Peyer's patch (tissue), 4 donors: ENCODE data around the gene CCDC78. TPM values are rescaled to one million over a fixed set of nuclear protein-coding genes. Genes with fewer than 3 reads are reported as not detected.

ENCODE experiments used
- DNase-seq, 3 donors: peaks; one replicate each; pipeline ENCODE4 v3.0.0-alpha.2; 2017 to 2019
- H3K27ac ChIP-seq, 4 donors: fragments of 200-600 bp; sonication (generic); one replicate each; pipeline ENCODE4 v1.5.1; 2016 to 2019
- H3K27me3 ChIP-seq, 2 donors: fragments of 200-600 bp; sonication (generic); one replicate each; pipeline ENCODE4 v1.5.1; 2019
- H3K36me3 ChIP-seq, 3 donors: fragments of 200-600 bp; sonication (generic); one replicate each; pipeline ENCODE4 v1.5.1; 2016 to 2019
- H3K4me1 ChIP-seq, 4 donors: fragments of 200-600 bp; sonication (generic); one replicate each; pipeline ENCODE4 v1.5.1; 2016 to 2019
- H3K4me3 ChIP-seq, 4 donors: fragments of 200-600 bp; sonication (generic); 1 replicate in 3 of 4; 2 replicates in 1 of 4; pipeline ENCODE4 v1.5.1; 2016 to 2019; ENCODE audit warnings: mild to moderate bottlenecking in 1 of 4
- H3K9me3 ChIP-seq, 4 donors: fragments of 200-600 bp; sonication (generic); one replicate each; pipeline ENCODE4 v1.5.1; 2016 to 2019; ENCODE audit warnings: mild to moderate bottlenecking in 1 of 4
- POLR2A ChIP-seq, 2 donors: fragments of 450-650 bp; IDR thresholded peaks; one replicate each; pipeline ENCODE4 v1.5.1; 2017; ENCODE audit warnings: antibody characterized with exemption in 2 of 2, mild to moderate bottlenecking in 2 of 2, moderate library complexity in 2 of 2
- total RNA-seq, 4 donors: library from RNA; depleted of rRNA; stranded (reverse); fragments of >200 nt; gene quantifications; one replicate each; pipeline ENCODE4 v1.1.0, GENCODE V29; 2016
- TF ChIP-seq, protein P1 (sequence below), 6 experiments: fragments of 450-650 bp in 4 of 6; fragments of 200-600 bp in 2 of 6; sonication (generic) in 1 of 6; IDR thresholded peaks; one replicate each; pipeline ENCODE4 v1.5.1; 2017 to 2019; ENCODE audit warnings: antibody characterized with exemption in 6 of 6, mild to moderate bottlenecking in 3 of 6, moderate library complexity in 1 of 6

CCDC78 gene
- 10 to 100 TPM in 1 of 4 donors, 1 to 10 TPM in 3; 2.1 to 13.2 (median 6.3) TPM for total RNA-seq

DNA sequence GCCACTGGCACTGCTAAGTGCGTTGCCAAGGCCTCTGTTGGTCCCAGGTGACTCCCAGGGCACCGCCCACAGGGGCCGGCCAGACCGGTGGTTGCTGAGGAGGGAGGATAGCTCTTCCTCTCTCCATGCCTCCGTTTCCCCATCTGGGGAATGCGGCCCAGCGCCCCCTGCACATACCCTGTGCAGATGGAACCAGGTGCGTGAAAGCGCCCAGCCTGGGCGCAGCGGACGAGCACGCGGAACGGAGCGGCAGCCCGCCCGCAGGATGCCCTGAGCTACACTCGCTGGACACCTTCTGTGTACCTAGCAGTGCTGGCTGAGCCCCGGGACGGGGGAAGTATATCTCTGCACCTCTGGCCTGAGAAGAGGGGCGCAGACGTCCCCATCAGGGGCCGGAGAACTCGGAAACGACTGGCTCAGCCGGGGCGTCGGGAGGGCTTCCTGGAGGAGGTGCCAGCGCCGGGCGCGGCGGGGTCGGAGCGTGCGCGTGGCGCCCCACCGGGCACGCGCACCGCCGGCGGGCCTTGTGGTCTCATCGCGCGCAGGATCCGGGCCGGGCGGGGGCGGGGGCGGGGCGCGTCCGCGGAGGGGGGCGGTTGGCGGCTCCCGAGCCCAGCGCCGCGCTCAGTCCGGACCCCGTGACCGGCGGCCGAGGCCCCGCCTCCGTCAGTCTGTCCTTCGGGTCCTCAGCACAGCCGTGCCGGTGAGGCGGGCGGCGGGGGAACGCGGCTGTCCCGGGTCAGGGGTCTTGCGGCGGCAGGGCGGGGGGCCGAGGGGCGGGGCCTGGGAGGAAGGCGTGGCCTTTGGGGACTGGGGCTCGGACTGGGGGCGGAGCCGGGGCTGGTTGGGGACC is at the start of gene CCDC78, which contains the start of gene HAGHL:
CCDC78 (minus strand) TSS at position 6 of the 853 bp plus-strand sequence. CDS start 76 bp downstream, outside the sequence.
HAGHL (plus strand) TSS at position 669 of the 853 bp plus-strand sequence. CDS start 404 bp downstream, outside the sequence.
- Histone ChIP-seq H3K9me3 (no peaks in the 10 kb centered on the region), H3K27ac (peak within 1 kb of the TSS; percentile 46 to 91 (median 68)), H3K27me3 (peaks cover 0 to 25% of the 10 kb centered on the region in 2 donors), H3K36me3 (peaks cover 0 to 3% (median 0%) of the 10 kb centered on the region in 3 donors), H3K4me1 (peaks cover 0 to 37% (median 14%) of the 10 kb centered on the region in 4 donors), H3K4me3 (peak within 1 kb of the TSS; percentile 61 to 66 (median 64))
- TF ChIP-seq, protein P1, sequence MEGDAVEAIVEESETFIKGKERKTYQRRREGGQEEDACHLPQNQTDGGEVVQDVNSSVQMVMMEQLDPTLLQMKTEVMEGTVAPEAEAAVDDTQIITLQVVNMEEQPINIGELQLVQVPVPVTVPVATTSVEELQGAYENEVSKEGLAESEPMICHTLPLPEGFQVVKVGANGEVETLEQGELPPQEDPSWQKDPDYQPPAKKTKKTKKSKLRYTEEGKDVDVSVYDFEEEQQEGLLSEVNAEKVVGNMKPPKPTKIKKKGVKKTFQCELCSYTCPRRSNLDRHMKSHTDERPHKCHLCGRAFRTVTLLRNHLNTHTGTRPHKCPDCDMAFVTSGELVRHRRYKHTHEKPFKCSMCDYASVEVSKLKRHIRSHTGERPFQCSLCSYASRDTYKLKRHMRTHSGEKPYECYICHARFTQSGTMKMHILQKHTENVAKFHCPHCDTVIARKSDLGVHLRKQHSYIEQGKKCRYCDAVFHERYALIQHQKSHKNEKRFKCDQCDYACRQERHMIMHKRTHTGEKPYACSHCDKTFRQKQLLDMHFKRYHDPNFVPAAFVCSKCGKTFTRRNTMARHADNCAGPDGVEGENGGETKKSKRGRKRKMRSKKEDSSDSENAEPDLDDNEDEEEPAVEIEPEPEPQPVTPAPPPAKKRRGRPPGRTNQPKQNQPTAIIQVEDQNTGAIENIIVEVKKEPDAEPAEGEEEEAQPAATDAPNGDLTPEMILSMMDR (IDR thresholded peaks at IDR 0.05) = no peak
- TF ChIP-seq POLR2A (IDR thresholded peaks at IDR 0.05) = no peak
- DNase-seq = peak; percentile 65 to 90 (median 83)

DNA sequence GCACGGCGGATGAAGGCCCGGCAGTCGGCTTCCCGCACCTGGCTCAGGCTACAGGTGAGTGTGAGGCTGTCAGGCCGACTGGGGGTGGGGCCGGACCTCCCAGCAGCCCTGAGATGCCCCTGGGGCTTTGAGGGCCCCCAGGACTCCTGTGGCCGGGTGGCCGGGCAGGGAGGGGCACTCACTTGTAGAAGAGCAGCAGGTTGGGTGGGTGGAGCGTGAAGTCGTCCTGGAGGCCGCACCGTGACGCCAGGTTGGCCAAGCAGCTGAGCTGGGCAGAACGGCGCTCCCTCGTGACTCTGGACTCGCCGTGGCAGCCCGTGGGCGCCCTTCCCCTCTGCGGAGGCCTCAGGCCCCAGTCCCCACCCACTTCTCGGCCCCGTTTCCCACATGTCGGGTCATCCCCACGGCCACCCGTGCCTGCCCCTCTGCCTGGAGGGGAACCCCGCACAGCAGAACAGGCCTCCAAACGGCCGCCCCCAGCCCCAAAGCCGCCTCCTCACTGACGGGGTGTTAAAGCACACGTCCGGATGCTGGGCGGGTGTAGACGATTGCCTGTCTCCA is 49.1 kb upstream of the CCDC78 start:
- H3K27ac ChIP-seq = no peak overlapping the region
- DNase-seq = no peak
- TF ChIP-seq, protein P1 (IDR thresholded peaks at IDR 0.05) = no peak
- no peak for TF ChIP-seq POLR2A (IDR thresholded peaks at IDR 0.05)
- H3K9me3 ChIP-seq = no peaks in the 10 kb centered on the region
- H3K4me1 ChIP-seq = no peaks in the 10 kb centered on the region
- H3K36me3 ChIP-seq = no peaks in the 10 kb centered on the region
- H3K27me3 ChIP-seq = no peaks in the 10 kb centered on the region
- no peak overlapping the region for H3K4me3 ChIP-seq

DNA sequence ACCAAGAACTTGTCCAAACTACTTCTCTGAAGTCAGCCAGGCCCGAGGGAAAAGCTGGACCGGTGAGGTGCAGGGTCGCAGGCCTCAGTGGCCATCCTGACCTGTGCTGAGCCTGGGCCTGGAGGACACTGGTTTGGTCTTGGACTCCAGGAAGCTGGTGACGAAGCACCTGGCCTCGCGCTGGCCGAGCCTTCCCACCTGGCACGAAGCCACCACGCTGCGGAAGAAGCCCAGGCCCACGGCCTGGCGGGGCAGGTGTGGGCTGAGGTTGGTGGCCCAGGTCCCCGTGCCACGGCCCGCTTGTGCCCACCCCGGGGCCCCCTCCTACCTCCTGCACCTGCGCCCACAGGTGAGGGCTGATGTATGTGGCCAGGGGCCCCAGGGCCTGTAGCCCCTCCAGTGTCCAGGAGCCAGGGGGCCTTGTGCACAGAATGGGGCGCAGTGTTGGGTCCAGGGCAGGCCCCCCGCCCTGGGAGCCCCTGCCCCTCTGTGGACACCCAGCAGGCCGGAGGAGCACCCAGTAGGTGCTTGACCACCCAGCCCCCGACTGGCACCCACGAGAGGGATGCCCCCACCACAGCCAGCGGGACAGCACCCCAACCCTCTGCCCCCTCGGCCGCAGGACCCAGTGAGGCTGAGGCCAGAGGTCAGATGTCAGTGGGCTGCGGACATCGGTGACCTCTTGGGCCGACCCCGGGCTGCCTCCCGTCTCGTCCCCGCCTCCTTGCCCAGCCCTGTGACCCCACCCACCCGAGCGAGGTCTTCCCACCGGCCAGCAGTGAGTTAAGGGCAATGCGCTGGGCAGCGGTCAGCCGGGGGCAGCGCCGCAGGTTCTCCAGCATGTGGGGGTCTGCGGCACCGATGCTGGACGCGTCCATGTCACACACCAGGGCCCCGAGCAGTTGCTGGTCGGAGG is 48.1 kb upstream of the CCDC78 start:
- no peak overlapping the region for H3K27ac ChIP-seq
- no peaks in the 10 kb centered on the region for H3K9me3 ChIP-seq
- DNase-seq = no peak
- TF ChIP-seq, protein P1 (IDR thresholded peaks at IDR 0.05) = no peak
- no peak for TF ChIP-seq POLR2A (IDR thresholded peaks at IDR 0.05)
- no peaks in the 10 kb centered on the region for H3K36me3 ChIP-seq
- H3K27me3 ChIP-seq = no peaks in the 10 kb centered on the region
- no peak overlapping the region for H3K4me3 ChIP-seq
- H3K4me1 ChIP-seq = no peaks in the 10 kb centered on the region

DNA sequence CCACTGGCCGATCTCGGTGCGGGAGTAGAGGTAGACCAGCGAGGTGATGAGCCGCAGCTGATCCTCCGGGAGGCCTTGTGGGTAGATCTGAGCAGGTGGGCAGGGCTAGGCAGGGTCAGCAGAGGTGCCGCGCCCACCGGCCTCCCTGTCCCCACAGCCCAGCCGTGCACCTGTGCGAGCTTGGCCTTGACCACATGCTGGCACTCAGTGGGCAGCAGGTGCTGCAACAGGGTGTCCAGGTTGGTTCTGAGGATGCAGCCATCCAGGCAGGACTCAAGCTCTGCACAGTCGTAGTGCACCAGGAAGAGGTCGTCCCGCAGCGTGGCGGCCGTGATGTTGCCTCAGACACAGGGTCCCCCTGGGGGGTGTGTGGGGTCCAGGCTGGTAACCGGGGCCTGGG is 46.7 kb upstream of the CCDC78 start:
- Histone ChIP-seq H3K9me3 (no peaks in the 10 kb centered on the region), H3K27ac (no peak overlapping the region), H3K27me3 (no peaks in the 10 kb centered on the region), H3K36me3 (no peaks in the 10 kb centered on the region), H3K4me3 (no peak overlapping the region), H3K4me1 (no peaks in the 10 kb centered on the region)
- TF ChIP-seq POLR2A (IDR thresholded peaks at IDR 0.05) = no peak
- TF ChIP-seq, protein P1 (IDR thresholded peaks at IDR 0.05) = no peak
- DNase-seq = no peak

DNA sequence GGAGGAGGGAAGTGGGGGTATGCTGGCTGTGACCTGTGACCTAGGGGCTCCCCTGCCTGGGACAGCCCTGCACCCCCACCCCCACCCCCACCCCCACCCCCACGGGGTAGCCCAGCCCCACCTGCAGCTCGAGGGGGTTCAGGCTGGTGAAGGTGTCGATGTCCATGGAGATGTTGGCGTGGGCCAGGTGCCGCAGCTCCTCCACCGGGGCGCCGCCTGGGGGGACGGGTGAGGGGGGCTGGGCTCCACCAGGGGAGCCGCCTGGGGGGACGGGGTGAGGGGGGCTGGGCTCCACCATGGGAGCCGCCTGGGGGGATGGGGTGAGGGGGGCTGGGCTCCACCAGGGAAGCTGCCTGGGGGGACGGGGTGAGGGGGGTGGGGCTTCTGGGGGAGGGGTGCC is 44.2 kb upstream of the CCDC78 start:
- H3K4me1 ChIP-seq = no peaks in the 10 kb centered on the region
- DNase-seq = no peak
- TF ChIP-seq, protein P1 (IDR thresholded peaks at IDR 0.05) = no peak

More for the DNA sequence above, 44.2 kb upstream of the CCDC78 start:
- no peaks in the 10 kb centered on the region for H3K36me3 ChIP-seq
- no peak overlapping the region for H3K4me3 ChIP-seq
- no peaks in the 10 kb centered on the region for H3K9me3 ChIP-seq
- H3K27ac ChIP-seq = no peak overlapping the region
- H3K27me3 ChIP-seq = no peaks in the 10 kb centered on the region
